ENCODE measurements around the gene OGA.

DNA sequence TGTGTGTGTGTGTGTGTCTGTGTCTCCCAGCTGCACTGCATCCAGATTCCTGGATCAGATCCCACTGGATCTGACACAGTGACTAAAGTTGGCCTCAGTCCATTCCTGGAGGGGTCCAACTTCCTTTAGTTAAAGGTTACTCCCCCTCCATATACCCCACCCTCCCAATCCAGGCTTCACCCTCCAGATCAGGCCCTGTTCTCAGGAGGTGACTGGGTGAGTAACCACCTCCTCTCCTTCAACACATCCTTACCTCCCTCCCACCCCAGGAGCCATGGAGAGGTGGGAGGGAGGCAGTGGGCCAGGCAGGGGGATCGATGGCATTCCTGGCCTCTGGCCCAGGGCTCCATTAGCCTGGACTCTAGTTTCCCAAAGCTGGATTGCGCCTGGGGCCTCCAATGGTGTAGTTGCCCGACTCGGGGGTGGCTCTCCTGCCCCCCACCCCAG, 14.1 kb upstream of the OGA start:
- TF ChIP-seq ARNTL (CRISPR knock-in tag; IDR thresholded peaks at IDR 0.05; ENCODE audit: borderline replicate concordance, low read depth), result no peak
- no peak for TF ChIP-seq ZNF565 (CRISPR knock-in tag; conservative IDR thresholded peaks at IDR 0.05; ENCODE audit: low read depth)
- TF ChIP-seq PATZ1 (CRISPR knock-in tag; IDR thresholded peaks at IDR 0.05; ENCODE audit: borderline replicate concordance), result no peak
- TF ChIP-seq, protein P1, sequence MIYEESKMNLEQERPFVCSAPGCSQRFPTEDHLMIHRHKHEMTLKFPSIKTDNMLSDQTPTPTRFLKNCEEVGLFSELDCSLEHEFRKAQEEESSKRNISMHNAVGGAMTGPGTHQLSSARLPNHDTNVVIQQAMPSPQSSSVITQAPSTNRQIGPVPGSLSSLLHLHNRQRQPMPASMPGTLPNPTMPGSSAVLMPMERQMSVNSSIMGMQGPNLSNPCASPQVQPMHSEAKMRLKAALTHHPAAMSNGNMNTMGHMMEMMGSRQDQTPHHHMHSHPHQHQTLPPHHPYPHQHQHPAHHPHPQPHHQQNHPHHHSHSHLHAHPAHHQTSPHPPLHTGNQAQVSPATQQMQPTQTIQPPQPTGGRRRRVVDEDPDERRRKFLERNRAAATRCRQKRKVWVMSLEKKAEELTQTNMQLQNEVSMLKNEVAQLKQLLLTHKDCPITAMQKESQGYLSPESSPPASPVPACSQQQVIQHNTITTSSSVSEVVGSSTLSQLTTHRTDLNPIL (CRISPR knock-in tag; IDR thresholded peaks at IDR 0.05; ENCODE audit: low read depth), result no peak
- no peak for TF ChIP-seq ISL1 (CRISPR knock-in tag; IDR thresholded peaks at IDR 0.05)
- no peak for TF ChIP-seq ESRRG (CRISPR knock-in tag; IDR thresholded peaks at IDR 0.05)
- no peak for TF ChIP-seq RARB (CRISPR knock-in tag; IDR thresholded peaks at IDR 0.05)
